IMR-90 (cell line): ENCODE data around the gene ANTXR2. TPM values are rescaled to one million over a fixed set of nuclear protein-coding genes. Genes with fewer than 3 reads are reported as not detected.

Experiments
- ATAC-seq: fragments of 200-7000 bp; cut with Tn5 transposase; 2 replicates; pipeline ENCODE4 v1.9.1; 2020; ENCODE audit warnings: low read depth, mild to moderate bottlenecking, moderate library complexity
- BruUV-seq: library from RNA; stranded (reverse); fragments of 400-500 nt; replicated peaks from 2 replicates; lab custom pipeline; 2021; lab: Mats Ljungman, UMichigan
- CTCF ChIA-PET: fragments of 300-600 bp; formaldehyde crosslinking; extraction: SDS; loops from one replicate; lab custom pipeline; 2021; ENCODE audit warnings: antibody characterized with exemption; lab: Yijun Ruan, JAX
- POLR2A ChIA-PET: fragments of 300-600 bp; sonication (Branson Sonifier 250); formaldehyde crosslinking; loops from one replicate; lab custom pipeline; 2022; ENCODE audit warnings: antibody characterized with exemption; ENCODE audit not compliant: unreplicated experiment; lab: Charles Lee
- DNase-seq: peaks from one replicate; pipeline ENCODE4 v3.0.0; 2013
- H2AFZ ChIP-seq: replicated peaks from 2 replicates; pipeline ENCODE3; 2013; ENCODE audit warnings: low read length, mild to moderate bottlenecking; ENCODE audit not compliant: poor library complexity
- H2AK5ac ChIP-seq: 2 replicates; pipeline ENCODE4 v1.6.1; 2013; ENCODE audit warnings: low read depth, low read length, inconsistent platforms
- H2AK9ac ChIP-seq: replicated peaks from 2 replicates; pipeline ENCODE3; 2013; ENCODE audit warnings: mild to moderate bottlenecking, low read depth, low read length, moderate library complexity; ENCODE audit not compliant: poor library complexity
- H2BK120ac ChIP-seq: 2 replicates; pipeline ENCODE4 v1.6.1; 2013; ENCODE audit warnings: low read depth, low read length, inconsistent platforms
- H2BK15ac ChIP-seq: 3 replicates; pipeline ENCODE4 v1.6.1; 2013; ENCODE audit warnings: low read depth, low read length, inconsistent platforms
- H2BK20ac ChIP-seq: 2 replicates; pipeline ENCODE4 v1.6.1; 2013; ENCODE audit warnings: low read depth, mild to moderate bottlenecking, inconsistent platforms, low read length, moderate library complexity
- H2BK5ac ChIP-seq: 2 replicates; pipeline ENCODE4 v1.6.1; 2013; ENCODE audit warnings: mild to moderate bottlenecking, low read depth, low read length, inconsistent platforms; ENCODE audit not compliant: poor library complexity, severe bottlenecking
- H3K14ac ChIP-seq: replicated peaks from 2 replicates; pipeline ENCODE4 v1.6.1; 2013; ENCODE audit warnings: low read depth, low read length, inconsistent platforms
- H3K18ac ChIP-seq: 2 replicates; pipeline ENCODE4 v1.6.1; 2013; ENCODE audit warnings: low read depth, low read length, control low read depth
- H3K23ac ChIP-seq: 2 replicates; pipeline ENCODE4 v1.6.1; 2013; ENCODE audit warnings: low read depth, low read length, inconsistent platforms
- H3K27ac ChIP-seq: 2 replicates; pipeline ENCODE4 v1.5.1; 2013; ENCODE audit warnings: mild to moderate bottlenecking, control low read depth, low read length; ENCODE audit not compliant: insufficient read depth
- H3K27me3 ChIP-seq: 2 replicates; pipeline ENCODE4 v1.6.1; 2013; ENCODE audit warnings: low read length; ENCODE audit not compliant: control insufficient read depth, insufficient read depth
- H3K36me3 ChIP-seq: 2 replicates; pipeline ENCODE4 v1.6.1; 2013; ENCODE audit warnings: low read length, mixed read lengths; ENCODE audit not compliant: control insufficient read depth, insufficient read depth
- H3K4ac ChIP-seq: 2 replicates; pipeline ENCODE4 v1.6.1; 2013; ENCODE audit warnings: low read depth, low read length, inconsistent platforms
- H3K4me1 ChIP-seq: 2 replicates; pipeline ENCODE4 v1.6.1; 2013; ENCODE audit warnings: low read length, mixed read lengths; ENCODE audit not compliant: control insufficient read depth, insufficient read depth
- H3K4me2 ChIP-seq: 2 replicates; pipeline ENCODE4 v1.6.1; 2013; ENCODE audit warnings: low read depth, mild to moderate bottlenecking, control low read depth, low read length, moderate library complexity
- H3K4me3 ChIP-seq: 2 replicates; pipeline ENCODE4 v1.5.1; 2013; ENCODE audit warnings: low read depth, mild to moderate bottlenecking, control low read depth, low read length, moderate library complexity; ENCODE audit not compliant: insufficient read depth
- H3K56ac ChIP-seq: 2 replicates; pipeline ENCODE4 v1.6.1; 2013; ENCODE audit warnings: low read length, inconsistent platforms; ENCODE audit not compliant: insufficient read depth; ENCODE audit errors: extremely low read depth
- H3K79me1 ChIP-seq, 2 experiments: 2 replicates each; pipeline ENCODE4 v1.6.1; 2013; ENCODE audit warnings: low read length in 2 of 2, inconsistent platforms in 1 of 2, low read depth in 1 of 2
- H3K9ac ChIP-seq: 2 replicates; pipeline ENCODE4 v1.6.1; 2013; ENCODE audit warnings: low read depth, low read length, control low read depth
- H3K9me1 ChIP-seq: 2 replicates; pipeline ENCODE4 v1.6.1; 2013; ENCODE audit warnings: low read length, inconsistent platforms; ENCODE audit not compliant: insufficient read depth
- H3K9me3 ChIP-seq: 2 replicates; pipeline ENCODE4 v1.6.1; 2013; ENCODE audit warnings: low read length; ENCODE audit not compliant: control insufficient read depth, insufficient read depth
- H4K20me1 ChIP-seq: 2 replicates; pipeline ENCODE4 v1.6.1; 2013; ENCODE audit warnings: low read length, inconsistent platforms; ENCODE audit not compliant: insufficient read depth
- H4K5ac ChIP-seq: 2 replicates; pipeline ENCODE4 v1.6.1; 2013; ENCODE audit warnings: mild to moderate bottlenecking, low read depth, low read length, control low read depth
- H4K8ac ChIP-seq, 2 experiments: 2 replicates each; pipeline ENCODE4 v1.6.1; 2013; ENCODE audit warnings: low read depth in 2 of 2, low read length in 2 of 2, control low read depth in 1 of 2, inconsistent platforms in 1 of 2
- H4K91ac ChIP-seq: 2 replicates; pipeline ENCODE4 v1.6.1; 2013; ENCODE audit warnings: low read depth, low read length, inconsistent platforms; ENCODE audit not compliant: insufficient read depth
- BHLHE40 ChIP-seq: fragments of 150-350 bp; IDR thresholded peaks from 2 replicates; pipeline ENCODE4 v1.6.1; 2016; ENCODE audit warnings: mild to moderate bottlenecking, low read depth, low read length
- CHD1 ChIP-seq: IDR thresholded peaks from 2 replicates; pipeline ENCODE4 v1.6.1; 2012; ENCODE audit warnings: low read depth, low read length, improper control_type of control experiment
- MAZ ChIP-seq: IDR thresholded peaks from 2 replicates; pipeline ENCODE4 v1.6.1; 2012; ENCODE audit warnings: low read depth, mild to moderate bottlenecking, low read length, improper control_type of control experiment, moderate library complexity, borderline replicate concordance
- MXI1 ChIP-seq: IDR thresholded peaks from 2 replicates; pipeline ENCODE4 v1.6.1; 2012; ENCODE audit warnings: low read depth, mild to moderate bottlenecking, low read length, moderate library complexity, borderline replicate concordance
- NFE2L2 ChIP-seq: fragments of 150-350 bp; IDR thresholded peaks from 2 replicates; pipeline ENCODE4 v1.6.1; 2016; ENCODE audit warnings: low read depth, mild to moderate bottlenecking, low read length
- POLR2A ChIP-seq: IDR thresholded peaks from 2 replicates; pipeline ENCODE4 v1.6.1; 2012; ENCODE audit warnings: mild to moderate bottlenecking, low read depth, low read length
- RAD21 ChIP-seq: IDR thresholded peaks from 2 replicates; pipeline ENCODE4 v1.6.1; 2012; ENCODE audit warnings: low read length, improper control_type of control experiment
- RFX5 ChIP-seq: IDR thresholded peaks from 2 replicates; pipeline ENCODE4 v1.8.0; 2012; ENCODE audit warnings: low read depth, mild to moderate bottlenecking, low read length, moderate library complexity
- USF2 ChIP-seq: fragments of 150-350 bp; IDR thresholded peaks from 2 replicates; pipeline ENCODE4 v1.6.1; 2017; ENCODE audit warnings: mild to moderate bottlenecking, antibody characterized with exemption, low read length, low read depth
- WGBS, 2 experiments: methylation state at CpG; one replicate each; pipeline versions ENCODE4 v1.1.5 to v1.1.7; 2013; ENCODE audit warnings: missing lambda C conversion rate in 2 of 2; ENCODE audit not compliant: insufficient read length in 1 of 2; ENCODE audit errors: extremely low coverage in 2 of 2; 5-methylcytosine and 5-hydroxymethylcytosine counted together
- dilution Hi-C: fragments of 300-500 bp; cut with HindIII; formaldehyde crosslinking; loops from one replicate; pipeline ENCODE4 v1.14.3; 2018; ENCODE audit warnings: low sequenced_read_pairs; ENCODE audit not compliant: unreplicated experiment
- in situ Hi-C: fragments of 300-500 bp; cut with MboI; formaldehyde crosslinking; loops from 3 replicates; pipeline ENCODE4 v1.14.3; 2019; ENCODE audit warnings: low sequenced_read_pairs, inconsistent platforms, mixed read lengths
- intact Hi-C: fragments of 100-400 bp; cut with micrococcal nuclease; formaldehyde crosslinking; loops from 2 replicates; pipeline ENCODE4 v1.10.0; 2022
- polyA plus RNA-seq, 3 experiments: library from polyadenylated mRNA; depleted of rRNA; stranded (reverse); fragments of >200 nt; gene quantifications; 2 replicates each; pipeline ENCODE4 v1.2.3, GENCODE V29; 2012; ENCODE audit warnings: low replicate concordance in 1 of 3
- total RNA-seq: library from RNA; depleted of rRNA; stranded (reverse); fragments of >200 nt; gene quantifications from 2 replicates; pipeline ENCODE4 v1.2.3, GENCODE V29; 2012
- TF ChIP-seq, protein P1 (sequence below): fragments of 150-350 bp; IDR thresholded peaks from 2 replicates; pipeline ENCODE4 v1.6.1; 2016; ENCODE audit warnings: low read depth, mild to moderate bottlenecking, low read length, moderate library complexity, borderline replicate concordance
- TF ChIP-seq, protein P2 (sequence below): conservative IDR thresholded peaks from 2 replicates; pipeline ENCODE4 v1.5.1; 2012; ENCODE audit warnings: mild to moderate bottlenecking, low read depth, low read length, improper control_type of control experiment

The ANTXR2 gene
- total and polyA plus RNA-seq, 2 of the 4 experiments (the other 2 are of a cell fraction): 46.8 to 88.5 TPM

- Histone ChIP-seq H3K79me1 (peaks cover 38 to 55% of the 10 kb centered on the region in 2 experiments), H2BK5ac (peak overlapping the region; percentile 14), H2AK9ac (no peak overlapping the region), H4K20me1 (peaks cover 3% of the 10 kb centered on the region; the same call in 1 of the 2 replicates), H3K18ac (no peak overlapping the region), H3K27ac (no peak overlapping the region), H3K23ac (no peak overlapping the region; the same call in 1 of the 2 replicates), H2BK20ac (no peak overlapping the region), H3K36me3 (peaks cover 29% of the 10 kb centered on the region), H2AFZ (no peak overlapping the region), H3K9ac (no peak overlapping the region), H3K9me3 (no peaks in the 10 kb centered on the region), H3K56ac (no peak overlapping the region), H4K91ac (no peak overlapping the region), H2BK15ac (no peak overlapping the region), H3K14ac (no peak overlapping the region), H2AK5ac (no peak overlapping the region), H4K8ac (no peak overlapping the region), H3K4me1 (peaks cover 1% of the 10 kb centered on the region; the same call in 1 of the 2 replicates), H3K4me2 (no peak overlapping the region), H3K9me1 (peaks cover 11% of the 10 kb centered on the region), H3K4ac (no peak overlapping the region), H2BK120ac (no peak overlapping the region), H3K27me3 (no peaks in the 10 kb centered on the region), H3K4me3 (no peak overlapping the region), H4K5ac (no peak overlapping the region)
- TF ChIP-seq CHD1: no peak
- TF ChIP-seq, protein P1, sequence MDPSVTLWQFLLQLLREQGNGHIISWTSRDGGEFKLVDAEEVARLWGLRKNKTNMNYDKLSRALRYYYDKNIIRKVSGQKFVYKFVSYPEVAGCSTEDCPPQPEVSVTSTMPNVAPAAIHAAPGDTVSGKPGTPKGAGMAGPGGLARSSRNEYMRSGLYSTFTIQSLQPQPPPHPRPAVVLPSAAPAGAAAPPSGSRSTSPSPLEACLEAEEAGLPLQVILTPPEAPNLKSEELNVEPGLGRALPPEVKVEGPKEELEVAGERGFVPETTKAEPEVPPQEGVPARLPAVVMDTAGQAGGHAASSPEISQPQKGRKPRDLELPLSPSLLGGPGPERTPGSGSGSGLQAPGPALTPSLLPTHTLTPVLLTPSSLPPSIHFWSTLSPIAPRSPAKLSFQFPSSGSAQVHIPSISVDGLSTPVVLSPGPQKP: no peak
- no peak for TF ChIP-seq USF2
- TF ChIP-seq MAZ: no peak
- TF ChIP-seq RFX5: no peak
- TF ChIP-seq MXI1: no peak
- TF ChIP-seq, protein P2, sequence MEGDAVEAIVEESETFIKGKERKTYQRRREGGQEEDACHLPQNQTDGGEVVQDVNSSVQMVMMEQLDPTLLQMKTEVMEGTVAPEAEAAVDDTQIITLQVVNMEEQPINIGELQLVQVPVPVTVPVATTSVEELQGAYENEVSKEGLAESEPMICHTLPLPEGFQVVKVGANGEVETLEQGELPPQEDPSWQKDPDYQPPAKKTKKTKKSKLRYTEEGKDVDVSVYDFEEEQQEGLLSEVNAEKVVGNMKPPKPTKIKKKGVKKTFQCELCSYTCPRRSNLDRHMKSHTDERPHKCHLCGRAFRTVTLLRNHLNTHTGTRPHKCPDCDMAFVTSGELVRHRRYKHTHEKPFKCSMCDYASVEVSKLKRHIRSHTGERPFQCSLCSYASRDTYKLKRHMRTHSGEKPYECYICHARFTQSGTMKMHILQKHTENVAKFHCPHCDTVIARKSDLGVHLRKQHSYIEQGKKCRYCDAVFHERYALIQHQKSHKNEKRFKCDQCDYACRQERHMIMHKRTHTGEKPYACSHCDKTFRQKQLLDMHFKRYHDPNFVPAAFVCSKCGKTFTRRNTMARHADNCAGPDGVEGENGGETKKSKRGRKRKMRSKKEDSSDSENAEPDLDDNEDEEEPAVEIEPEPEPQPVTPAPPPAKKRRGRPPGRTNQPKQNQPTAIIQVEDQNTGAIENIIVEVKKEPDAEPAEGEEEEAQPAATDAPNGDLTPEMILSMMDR: no peak
- no peak for TF ChIP-seq NFE2L2
- TF ChIP-seq RAD21: no peak
- no peak for TF ChIP-seq BHLHE40
- TF ChIP-seq POLR2A: no peak
- dilution Hi-C loops (no loop called here), in situ Hi-C loops (no loop called here), intact Hi-C loops (no loop called here)
- WGBS, 2 experiments: no CpG with 5 or more reads among the region's 2 CpGs
- CTCF ChIA-PET: interaction anchor here (0.5 kb wide), 1 partner anchor 25 kb away, joined by 3 read pairs; no protein-coding TSS in a partner anchor
- POLR2A ChIA-PET: no interaction called here
- no TSS peak for BruUV-seq
- no peak for ATAC-seq
- no peak for DNase-seq
Measured at GRCh38 chr4:80065601-80066000, 7.4 kb downstream of the ANTXR2 start.
